Epithelial cell of proximal tubule (primary cell): ENCODE data around the gene EYA2. TPM values are rescaled to one million over a fixed set of nuclear protein-coding genes. Genes with fewer than 3 reads are reported as not detected.

Experiments used
- DNase-seq: peaks from one replicate; pipeline ENCODE4 v3.0.0-alpha.2; 2011; ENCODE audit warnings: low read depth
- H3K4me3 ChIP-seq: 2 replicates; pipeline ENCODE4 v1.5.1; 2011; ENCODE audit warnings: low read depth, mild to moderate bottlenecking, low read length
- total RNA-seq: library from RNA; depleted of rRNA; stranded (reverse); fragments of >200 nt; gene quantifications from 2 replicates; pipeline ENCODE4 v1.2.3, GENCODE V29; 2015
- TF ChIP-seq, protein P1 (sequence below): conservative IDR thresholded peaks from 2 replicates; pipeline ENCODE4 v1.5.1; 2012; ENCODE audit warnings: low read depth, mild to moderate bottlenecking, low read length

Gene EYA2
- total RNA-seq, 1 donor from 2014 or later, result not detected

GRCh38 chr20:47236639-47236900, 341.9 kb downstream of the EYA2 start:
- no peak for DNase-seq
- no peak overlapping the region for H3K4me3 ChIP-seq
- TF ChIP-seq, protein P1, sequence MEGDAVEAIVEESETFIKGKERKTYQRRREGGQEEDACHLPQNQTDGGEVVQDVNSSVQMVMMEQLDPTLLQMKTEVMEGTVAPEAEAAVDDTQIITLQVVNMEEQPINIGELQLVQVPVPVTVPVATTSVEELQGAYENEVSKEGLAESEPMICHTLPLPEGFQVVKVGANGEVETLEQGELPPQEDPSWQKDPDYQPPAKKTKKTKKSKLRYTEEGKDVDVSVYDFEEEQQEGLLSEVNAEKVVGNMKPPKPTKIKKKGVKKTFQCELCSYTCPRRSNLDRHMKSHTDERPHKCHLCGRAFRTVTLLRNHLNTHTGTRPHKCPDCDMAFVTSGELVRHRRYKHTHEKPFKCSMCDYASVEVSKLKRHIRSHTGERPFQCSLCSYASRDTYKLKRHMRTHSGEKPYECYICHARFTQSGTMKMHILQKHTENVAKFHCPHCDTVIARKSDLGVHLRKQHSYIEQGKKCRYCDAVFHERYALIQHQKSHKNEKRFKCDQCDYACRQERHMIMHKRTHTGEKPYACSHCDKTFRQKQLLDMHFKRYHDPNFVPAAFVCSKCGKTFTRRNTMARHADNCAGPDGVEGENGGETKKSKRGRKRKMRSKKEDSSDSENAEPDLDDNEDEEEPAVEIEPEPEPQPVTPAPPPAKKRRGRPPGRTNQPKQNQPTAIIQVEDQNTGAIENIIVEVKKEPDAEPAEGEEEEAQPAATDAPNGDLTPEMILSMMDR, result no peak

DNA sequence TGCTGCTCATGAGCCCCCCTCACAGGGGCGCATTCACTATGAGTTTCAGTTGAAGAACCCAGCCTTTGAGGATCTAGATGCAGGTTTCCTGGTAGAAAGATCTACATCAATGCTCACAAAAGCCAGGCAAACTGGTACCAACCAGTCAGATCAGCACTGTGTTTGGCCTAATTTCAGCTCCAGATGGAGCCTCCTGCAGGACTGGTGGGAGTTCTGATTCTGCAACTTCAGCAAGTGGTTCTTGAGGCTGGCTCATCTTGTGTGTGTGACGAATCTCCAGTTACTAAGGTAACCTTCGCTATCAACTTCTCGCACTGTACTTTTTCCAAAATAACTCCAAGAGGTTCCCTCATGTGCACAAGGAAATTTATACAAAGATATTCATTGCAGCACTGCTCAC, 343.1 kb downstream of the EYA2 start:
- H3K4me3 ChIP-seq, result no peak overlapping the region
- TF ChIP-seq, protein P1, result no peak
- DNase-seq, result no peak

Other genes starting within 250 kb of the EYA2 start
- gene SLC13A3, start 243.4 kb upstream of the EYA2 start, total RNA-seq, result 1.2 and 1.6 TPM in 2 replicates
- 21.0 and 22.8 TPM in 2 replicates for gene TP53RK, start 205.4 kb upstream of the EYA2 start, total RNA-seq
- gene SLC2A10, start 185.2 kb upstream of the EYA2 start, total RNA-seq, result 4.6 and 12.5 TPM in 2 replicates